ACC112 (cell line): Measurements from ENCODE around the gene PLOD1.
"Not testable (repeated sequence)": the region's sequence is repeated elsewhere in the genome, so short reads cannot be mapped to it uniquely, and the experiment has no call there.

Experiments
- H2AFZ ChIP-seq: fragments of 200-600 bp; sonication (generic); one replicate; pipeline ENCODE4 v1.6.0; 2017; ENCODE audit warnings: antibody characterized with exemption, low read length; ENCODE audit not compliant: unreplicated experiment
- H3K27ac ChIP-seq: fragments of 200-600 bp; sonication (generic); 2 replicates; pipeline ENCODE4 v1.5.1; 2014; ENCODE audit warnings: low read depth, mild to moderate bottlenecking, antibody characterized with exemption, low read length, moderate library complexity
- H3K27me3 ChIP-seq: fragments of 200-600 bp; sonication (generic); 2 replicates; pipeline ENCODE4 v1.6.1; 2014; ENCODE audit warnings: mild to moderate bottlenecking, antibody characterized with exemption, low read length, moderate library complexity, mixed read lengths; ENCODE audit not compliant: insufficient read depth
- H3K36me3 ChIP-seq: fragments of 200-600 bp; sonication (generic); 2 replicates; pipeline ENCODE4 v1.6.1; 2016; ENCODE audit warnings: mild to moderate bottlenecking, antibody characterized with exemption, low read length, moderate library complexity, mixed read lengths; ENCODE audit not compliant: insufficient read depth
- H3K4me1 ChIP-seq: fragments of 200-600 bp; sonication (generic); one replicate; pipeline ENCODE4 v1.6.1; 2016; ENCODE audit warnings: low read length, mixed read lengths; ENCODE audit not compliant: insufficient read depth, unreplicated experiment, control insufficient read depth
- H3K4me3 ChIP-seq: fragments of 200-600 bp; sonication (generic); 2 replicates; pipeline ENCODE4 v1.5.1; 2014; ENCODE audit warnings: mild to moderate bottlenecking, low read depth, low read length
- H3K79me2 ChIP-seq: fragments of 200-600 bp; sonication (generic); one replicate; pipeline ENCODE4 v1.6.0; 2016; ENCODE audit warnings: low read length; ENCODE audit not compliant: control insufficient read depth, unreplicated experiment, insufficient read depth

The PLOD1 gene

DNA sequence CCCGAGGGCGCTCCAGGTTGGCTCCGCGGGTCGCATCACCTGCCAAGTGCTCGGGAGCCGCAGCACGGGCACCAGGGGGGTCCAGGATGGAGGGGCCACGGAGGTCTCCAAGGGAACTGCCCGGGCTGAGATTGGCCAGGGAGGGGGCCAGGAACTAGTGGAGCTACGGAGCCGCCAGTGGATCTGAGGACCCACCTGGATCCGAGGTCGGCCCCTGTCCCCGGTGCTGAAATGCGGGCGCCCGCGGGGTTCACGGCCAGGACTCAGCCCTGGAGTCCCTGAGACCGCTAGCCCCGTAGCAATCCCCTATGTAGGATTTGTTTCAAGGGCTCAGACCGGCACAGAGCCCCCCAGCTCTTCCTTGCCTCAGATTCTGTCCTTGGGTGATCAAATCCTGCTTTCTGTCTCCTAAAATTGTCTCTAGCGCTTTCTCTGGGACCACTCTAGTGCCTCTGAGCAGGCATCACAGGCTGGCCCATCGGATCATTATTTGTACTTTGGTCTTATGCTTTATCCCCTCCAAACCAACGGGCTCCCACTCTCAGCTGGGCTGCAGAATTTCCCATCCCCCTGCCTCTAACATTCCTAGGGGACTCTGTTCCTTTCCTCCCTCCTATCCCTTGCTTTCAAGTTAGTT, 35.6 kb upstream of the PLOD1 start:
- Histone ChIP-seq H3K36me3 (no peaks in the 10 kb centered on the region), H3K27ac (no peak overlapping the region), H3K4me3 (no peak overlapping the region), H3K4me1 (no peaks in the 10 kb centered on the region), H3K27me3 (peaks cover 34% of the 10 kb centered on the region), H2AFZ (no peak overlapping the region), H3K79me2 (no peaks in the 10 kb centered on the region)

DNA sequence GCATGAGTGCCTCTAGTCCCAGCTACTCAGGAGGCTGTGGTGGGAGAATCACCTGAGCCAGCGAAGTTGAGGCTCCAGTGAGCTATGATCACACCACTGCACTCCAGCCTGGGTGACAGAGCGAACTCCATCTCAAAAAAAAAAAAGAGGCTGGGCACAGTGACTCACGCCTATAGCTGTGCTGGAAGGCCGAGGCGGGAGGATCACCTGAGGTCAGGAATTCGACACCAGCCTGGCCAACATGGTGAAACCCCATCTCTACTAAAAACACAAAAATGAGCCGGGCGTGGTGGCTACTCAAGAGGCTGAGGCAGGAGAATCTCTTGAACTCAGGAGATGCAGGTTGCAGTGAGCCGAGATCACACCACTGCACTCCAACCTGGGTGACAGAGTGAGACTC, 33.1 kb upstream of the PLOD1 start:
- H3K4me1 ChIP-seq, H3K4me3 ChIP-seq, H2AFZ ChIP-seq, H3K36me3 ChIP-seq, H3K27ac ChIP-seq, H3K79me2 ChIP-seq: not testable (repeated sequence)
- peaks cover 34% of the 10 kb centered on the region for H3K27me3 ChIP-seq

DNA sequence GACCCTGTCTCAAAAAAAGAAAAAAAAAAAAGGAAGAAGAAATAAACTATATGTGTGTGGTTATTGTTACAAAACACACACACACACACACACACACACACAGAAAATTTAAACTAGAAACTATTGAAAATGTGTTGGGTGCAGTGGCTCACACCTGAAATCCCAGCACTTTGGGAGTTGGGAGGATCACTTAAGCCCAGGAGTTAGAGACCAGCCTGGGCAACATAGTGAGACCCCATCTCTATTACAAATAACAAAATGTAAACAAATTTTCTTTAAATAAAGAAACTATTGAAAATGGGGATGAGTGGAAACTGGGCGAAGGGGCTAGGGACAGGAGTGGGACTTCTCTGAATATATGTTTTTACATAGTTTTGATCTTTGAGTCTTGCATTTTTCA, 31.3 kb upstream of the PLOD1 start:
- Histone ChIP-seq H3K79me2 (no peaks in the 10 kb centered on the region), H2AFZ (no peak overlapping the region), H3K4me1 (no peaks in the 10 kb centered on the region), H3K27ac (no peak overlapping the region), H3K27me3 (peaks cover 23% of the 10 kb centered on the region), H3K36me3 (no peaks in the 10 kb centered on the region), H3K4me3 (no peak overlapping the region)

- H3K4me3 ChIP-seq, H3K36me3 ChIP-seq, H3K4me1 ChIP-seq, H2AFZ ChIP-seq, H3K79me2 ChIP-seq, H3K27ac ChIP-seq: not testable (repeated sequence)
- peaks cover 15% of the 10 kb centered on the region for H3K27me3 ChIP-seq
These were observed 30.4 kb upstream of the PLOD1 start for GRCh38 chr1:11904156-11904555.

- H3K27me3 ChIP-seq = peaks cover 8% of the 10 kb centered on the region
- no peak overlapping the region for H2AFZ ChIP-seq
- no peak overlapping the region for H3K4me3 ChIP-seq
- no peaks in the 10 kb centered on the region for H3K4me1 ChIP-seq
- no peaks in the 10 kb centered on the region for H3K79me2 ChIP-seq
- no peak overlapping the region for H3K27ac ChIP-seq
- no peaks in the 10 kb centered on the region for H3K36me3 ChIP-seq
These were observed 29.5 kb upstream of the PLOD1 start for GRCh38 chr1:11904978-11905377.

DNA sequence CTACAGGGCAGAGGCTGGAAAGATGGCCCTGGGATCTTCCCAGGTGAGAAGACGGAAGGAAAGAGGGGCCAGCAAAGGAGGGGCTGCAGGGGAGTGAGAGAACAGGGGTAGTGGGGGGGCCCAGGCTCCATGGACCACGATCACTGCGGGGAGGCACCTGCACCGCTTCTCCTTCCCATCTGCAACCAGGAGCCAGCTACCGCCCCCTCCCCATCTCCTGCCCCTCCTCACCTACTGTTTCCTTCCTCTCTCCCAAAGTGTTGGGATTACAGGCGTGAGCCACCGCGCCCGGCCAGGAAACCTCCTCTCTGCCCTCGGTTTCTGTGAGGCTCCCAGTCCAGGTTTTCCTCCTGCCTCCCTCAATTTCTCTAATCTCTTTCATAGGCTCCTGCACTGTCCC, 27.6 kb upstream of the PLOD1 start:
- Histone ChIP-seq H3K27ac (no peak overlapping the region), H3K4me3 (no peak overlapping the region), H2AFZ (no peak overlapping the region), H3K36me3 (no peaks in the 10 kb centered on the region), H3K4me1 (no peaks in the 10 kb centered on the region), H3K27me3 (no peaks in the 10 kb centered on the region), H3K79me2 (no peaks in the 10 kb centered on the region)

GRCh38 chr1:11907275-11908094, 27.0 kb upstream of the PLOD1 start:
- Histone ChIP-seq H3K27ac (peak overlapping the region; percentile 97), H3K4me3 (no peak overlapping the region), H2AFZ (no peak overlapping the region), H3K4me1 (no peaks in the 10 kb centered on the region), H3K79me2 (no peaks in the 10 kb centered on the region), H3K36me3 (no peaks in the 10 kb centered on the region), H3K27me3 (no peaks in the 10 kb centered on the region)

DNA sequence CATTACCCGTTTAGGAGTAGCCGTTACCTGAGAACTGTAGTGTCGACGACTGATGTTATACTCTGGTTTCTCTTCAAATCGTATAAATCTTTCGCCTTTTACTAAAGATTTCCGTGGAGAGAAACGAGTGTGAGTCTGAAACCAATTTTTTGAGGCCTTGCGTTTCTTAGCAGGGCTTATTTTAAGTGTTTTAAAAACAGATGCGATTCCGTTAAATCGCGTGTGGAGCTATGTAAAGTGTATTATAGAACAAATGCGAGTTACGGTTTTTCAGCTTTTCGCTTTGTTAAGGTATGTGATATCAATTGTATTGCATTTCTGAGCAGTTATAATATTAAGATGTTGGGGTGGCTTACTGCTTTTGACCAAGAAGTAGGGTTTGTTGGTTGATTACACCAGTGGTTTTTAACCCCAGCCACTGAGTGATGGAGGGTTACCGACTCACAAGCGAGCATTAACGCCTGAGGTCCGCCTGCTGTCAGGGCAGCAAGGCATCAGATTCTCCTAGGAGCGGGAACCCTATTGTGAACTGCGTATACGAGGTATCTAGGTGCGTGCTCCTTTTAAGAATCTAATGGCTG, 26.3 kb upstream of the PLOD1 start:
- Histone ChIP-seq H3K4me1 (no peaks in the 10 kb centered on the region), H3K4me3 (peak overlapping the region; percentile 71), H3K79me2 (no peaks in the 10 kb centered on the region), H2AFZ (no peak overlapping the region), H3K27me3 (no peaks in the 10 kb centered on the region), H3K27ac (peak overlapping the region; percentile 98), H3K36me3 (no peaks in the 10 kb centered on the region)

DNA sequence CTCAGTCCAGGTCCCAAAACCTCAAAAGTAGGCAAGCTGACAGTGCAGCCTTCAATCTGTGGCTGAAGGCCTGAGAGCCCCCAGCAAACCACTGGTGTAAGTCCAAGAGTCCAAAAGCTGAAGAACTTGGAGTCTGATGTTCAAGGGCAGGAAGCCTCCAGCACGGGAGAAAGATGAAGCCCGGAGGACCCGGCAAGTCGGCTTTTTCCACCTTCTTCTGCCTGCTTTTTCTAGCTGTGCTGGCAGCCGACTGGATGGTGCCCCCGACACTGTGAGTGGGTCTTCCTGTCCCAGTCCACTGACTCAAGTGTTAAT, 23.6 kb upstream of the PLOD1 start:
- H3K79me2 ChIP-seq, H3K4me3 ChIP-seq, H2AFZ ChIP-seq, H3K36me3 ChIP-seq, H3K27me3 ChIP-seq, H3K27ac ChIP-seq, H3K4me1 ChIP-seq: not testable (repeated sequence)

- no peaks in the 10 kb centered on the region for H3K4me1 ChIP-seq
- no peak overlapping the region for H2AFZ ChIP-seq
- H3K79me2 ChIP-seq = no peaks in the 10 kb centered on the region
- H3K27ac ChIP-seq = no peak overlapping the region
- H3K27me3 ChIP-seq = no peaks in the 10 kb centered on the region
- H3K36me3 ChIP-seq = no peaks in the 10 kb centered on the region
- H3K4me3 ChIP-seq = no peak overlapping the region
These were observed 22.5 kb upstream of the PLOD1 start for GRCh38 chr1:11912000-11912399.
